GM21529 (cell line): Measurements from ENCODE around the gene TTLL8.

ENCODE experiments used
- ATAC-seq: cut with Tn5 transposase; IDR thresholded peaks from one replicate; pipeline ENCODE4 v1.9.1; 2021; ENCODE audit not compliant: unreplicated experiment

TTLL8 gene

GRCh38 chr22:50062509-50063135, 4.5 kb upstream of the TTLL8 start:
- ATAC-seq, result no peak

GRCh38 chr22:50061824-50062355, 3.8 kb upstream of the TTLL8 start:
- no peak for ATAC-seq

GRCh38 chr22:50061141-50061823, 3.2 kb upstream of the TTLL8 start:
- no peak for ATAC-seq

- no peak for ATAC-seq
Measured at GRCh38 chr22:50060441-50061140, 2.5 kb upstream of the TTLL8 start.

- no peak for ATAC-seq
Measured at GRCh38 chr22:50059881-50060262, 1.8 kb upstream of the TTLL8 start.

GRCh38 chr22:50058906-50059880, 1.1 kb upstream of the TTLL8 start:
- ATAC-seq, result no peak

GRCh38 chr22:50057278-50058060, 629 bp downstream of the TTLL8 start:
- ATAC-seq, result no peak

GRCh38 chr22:50056214-50056972, 1.7 kb downstream of the TTLL8 start:
- no peak for ATAC-seq

- ATAC-seq, result no peak
Measured at GRCh38 chr22:50053861-50054260, 4.2 kb downstream of the TTLL8 start.

GRCh38 chr22:50051930-50052329, 6.2 kb downstream of the TTLL8 start:
- ATAC-seq, result no peak

- ATAC-seq, result no peak
Measured at GRCh38 chr22:50049299-50050195, 8.6 kb downstream of the TTLL8 start.

- no peak for ATAC-seq
Measured at GRCh38 chr22:50048836-50049235, 9.3 kb downstream of the TTLL8 start.

- ATAC-seq, result no peak
Measured at GRCh38 chr22:50048061-50048765, 9.9 kb downstream of the TTLL8 start.

GRCh38 chr22:50047346-50047745, 10.8 kb downstream of the TTLL8 start:
- no peak for ATAC-seq

- ATAC-seq, result no peak
Measured at GRCh38 chr22:50046481-50047245, 11.4 kb downstream of the TTLL8 start.

- ATAC-seq, result no peak
Measured at GRCh38 chr22:50046019-50046415, 12.1 kb downstream of the TTLL8 start.
